Measurements from ENCODE around the gene PKD1. TPM values are rescaled to one million over a fixed set of nuclear protein-coding genes. Genes with fewer than 3 reads are reported as not detected.

The PKD1 gene
- total RNA-seq, 1 experiment from 2014 or later: 102 TPM

DNA sequence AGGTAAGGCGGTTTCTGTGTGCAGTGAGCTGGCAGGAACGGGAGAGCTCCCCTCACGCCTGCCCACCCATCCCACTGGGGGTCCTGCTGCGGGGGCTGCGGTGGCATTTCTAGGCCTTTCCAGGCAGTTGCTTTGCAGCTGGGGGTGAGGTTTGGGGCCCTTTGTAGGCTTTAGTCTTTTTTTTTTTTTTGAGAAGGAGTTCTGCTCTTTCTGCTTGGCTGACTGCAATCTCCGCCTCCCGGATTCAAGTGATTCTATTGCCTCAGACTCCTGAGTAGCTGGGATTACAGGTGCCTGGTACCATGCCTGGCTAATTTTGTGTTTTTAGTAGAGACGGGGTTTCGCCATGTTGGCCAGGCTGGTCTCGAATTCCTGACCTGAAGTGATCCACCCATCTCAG is 76.8 kb downstream of the PKD1 start:
- Mint-ChIP-seq H3K27me3 (ENCODE audit: low read depth) (no peaks in the 10 kb centered on the region), H3K9me3 (no peaks in the 10 kb centered on the region), H3K4me3 (no peak overlapping the region), H3K36me3 (no peaks in the 10 kb centered on the region; the same call in 1 of the 2 replicates), H3K27ac (no peak overlapping the region), H3K4me1 (no peaks in the 10 kb centered on the region)
- ChIA-PET CTCF (interaction anchor here (0.7 to 0.9 kb wide), 2 partner anchors 36 to 55 kb away, joined by 6 read pairs; no protein-coding TSS in a partner anchor), POLR2A (interaction anchor here (0.6 kb wide), 1 partner anchor 346 kb away, joined by 3 read pairs; no protein-coding TSS in a partner anchor)
- TF ChIP-seq ATF6 (CRISPR knock-in tag; IDR thresholded peaks at IDR 0.05) (no peak), ZNF425 (CRISPR knock-in tag; conservative IDR thresholded peaks at IDR 0.05) (no peak), ERG (CRISPR knock-in tag; IDR thresholded peaks at IDR 0.05) (no peak), NR1H2 (CRISPR knock-in tag; IDR thresholded peaks at IDR 0.05) (no peak), JUN (CRISPR knock-in tag; IDR thresholded peaks at IDR 0.05) (no peak), CREM (CRISPR knock-in tag; IDR thresholded peaks at IDR 0.05) (no peak), NR3C1 (CRISPR knock-in tag; conservative IDR thresholded peaks at IDR 0.05; ENCODE audit: low read depth) (no peak), NFATC4 (CRISPR knock-in tag; IDR thresholded peaks at IDR 0.05) (no peak), USF2 (CRISPR knock-in tag; IDR thresholded peaks at IDR 0.05) (no peak), SOX15 (CRISPR knock-in tag; IDR thresholded peaks at IDR 0.05) (no peak), ZNF232 (CRISPR knock-in tag; IDR thresholded peaks at IDR 0.05) (no peak), IRF2 (CRISPR knock-in tag; IDR thresholded peaks at IDR 0.05; ENCODE audit: borderline replicate concordance, low read depth) (no peak)
- TF ChIP-seq, protein P1, sequence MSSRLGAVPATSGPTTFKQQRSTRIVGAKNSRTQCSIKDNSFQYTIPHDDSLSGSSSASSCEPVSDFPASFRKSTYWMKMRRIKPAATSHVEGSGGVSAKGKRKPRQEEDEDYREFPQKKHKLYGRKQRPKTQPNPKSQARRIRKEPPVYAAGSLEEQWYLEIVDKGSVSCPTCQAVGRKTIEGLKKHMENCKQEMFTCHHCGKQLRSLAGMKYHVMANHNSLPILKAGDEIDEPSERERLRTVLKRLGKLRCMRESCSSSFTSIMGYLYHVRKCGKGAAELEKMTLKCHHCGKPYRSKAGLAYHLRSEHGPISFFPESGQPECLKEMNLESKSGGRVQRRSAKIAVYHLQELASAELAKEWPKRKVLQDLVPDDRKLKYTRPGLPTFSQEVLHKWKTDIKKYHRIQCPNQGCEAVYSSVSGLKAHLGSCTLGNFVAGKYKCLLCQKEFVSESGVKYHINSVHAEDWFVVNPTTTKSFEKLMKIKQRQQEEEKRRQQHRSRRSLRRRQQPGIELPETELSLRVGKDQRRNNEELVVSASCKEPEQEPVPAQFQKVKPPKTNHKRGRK (CRISPR knock-in tag; IDR thresholded peaks at IDR 0.05; ENCODE audit: borderline replicate concordance): no peak
- TF ChIP-seq, protein P2, sequence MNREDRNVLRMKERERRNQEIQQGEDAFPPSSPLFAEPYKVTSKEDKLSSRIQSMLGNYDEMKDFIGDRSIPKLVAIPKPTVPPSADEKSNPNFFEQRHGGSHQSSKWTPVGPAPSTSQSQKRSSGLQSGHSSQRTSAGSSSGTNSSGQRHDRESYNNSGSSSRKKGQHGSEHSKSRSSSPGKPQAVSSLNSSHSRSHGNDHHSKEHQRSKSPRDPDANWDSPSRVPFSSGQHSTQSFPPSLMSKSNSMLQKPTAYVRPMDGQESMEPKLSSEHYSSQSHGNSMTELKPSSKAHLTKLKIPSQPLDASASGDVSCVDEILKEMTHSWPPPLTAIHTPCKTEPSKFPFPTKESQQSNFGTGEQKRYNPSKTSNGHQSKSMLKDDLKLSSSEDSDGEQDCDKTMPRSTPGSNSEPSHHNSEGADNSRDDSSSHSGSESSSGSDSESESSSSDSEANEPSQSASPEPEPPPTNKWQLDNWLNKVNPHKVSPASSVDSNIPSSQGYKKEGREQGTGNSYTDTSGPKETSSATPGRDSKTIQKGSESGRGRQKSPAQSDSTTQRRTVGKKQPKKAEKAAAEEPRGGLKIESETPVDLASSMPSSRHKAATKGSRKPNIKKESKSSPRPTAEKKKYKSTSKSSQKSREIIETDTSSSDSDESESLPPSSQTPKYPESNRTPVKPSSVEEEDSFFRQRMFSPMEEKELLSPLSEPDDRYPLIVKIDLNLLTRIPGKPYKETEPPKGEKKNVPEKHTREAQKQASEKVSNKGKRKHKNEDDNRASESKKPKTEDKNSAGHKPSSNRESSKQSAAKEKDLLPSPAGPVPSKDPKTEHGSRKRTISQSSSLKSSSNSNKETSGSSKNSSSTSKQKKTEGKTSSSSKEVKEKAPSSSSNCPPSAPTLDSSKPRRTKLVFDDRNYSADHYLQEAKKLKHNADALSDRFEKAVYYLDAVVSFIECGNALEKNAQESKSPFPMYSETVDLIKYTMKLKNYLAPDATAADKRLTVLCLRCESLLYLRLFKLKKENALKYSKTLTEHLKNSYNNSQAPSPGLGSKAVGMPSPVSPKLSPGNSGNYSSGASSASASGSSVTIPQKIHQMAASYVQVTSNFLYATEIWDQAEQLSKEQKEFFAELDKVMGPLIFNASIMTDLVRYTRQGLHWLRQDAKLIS (CRISPR knock-in tag; IDR thresholded peaks at IDR 0.05; ENCODE audit: borderline replicate concordance): no peak
- DNase-seq (ENCODE audit: low spot score) (no peak), ATAC-seq (no peak)
